Iris pigment epithelial cell (primary cell): ENCODE data around the gene BACH2.
A peak's percentile ranks its signal among the peaks of the same experiment; 100 is the strongest.
"Not testable (repeated sequence)": the region's sequence is repeated elsewhere in the genome, so short reads cannot be mapped to it uniquely, and the experiment has no call there.

Experiments
- DNase-seq: peaks from one replicate; pipeline ENCODE4 v3.0.0-alpha.2; 2011; ENCODE audit warnings: low read depth

The BACH2 gene

DNA sequence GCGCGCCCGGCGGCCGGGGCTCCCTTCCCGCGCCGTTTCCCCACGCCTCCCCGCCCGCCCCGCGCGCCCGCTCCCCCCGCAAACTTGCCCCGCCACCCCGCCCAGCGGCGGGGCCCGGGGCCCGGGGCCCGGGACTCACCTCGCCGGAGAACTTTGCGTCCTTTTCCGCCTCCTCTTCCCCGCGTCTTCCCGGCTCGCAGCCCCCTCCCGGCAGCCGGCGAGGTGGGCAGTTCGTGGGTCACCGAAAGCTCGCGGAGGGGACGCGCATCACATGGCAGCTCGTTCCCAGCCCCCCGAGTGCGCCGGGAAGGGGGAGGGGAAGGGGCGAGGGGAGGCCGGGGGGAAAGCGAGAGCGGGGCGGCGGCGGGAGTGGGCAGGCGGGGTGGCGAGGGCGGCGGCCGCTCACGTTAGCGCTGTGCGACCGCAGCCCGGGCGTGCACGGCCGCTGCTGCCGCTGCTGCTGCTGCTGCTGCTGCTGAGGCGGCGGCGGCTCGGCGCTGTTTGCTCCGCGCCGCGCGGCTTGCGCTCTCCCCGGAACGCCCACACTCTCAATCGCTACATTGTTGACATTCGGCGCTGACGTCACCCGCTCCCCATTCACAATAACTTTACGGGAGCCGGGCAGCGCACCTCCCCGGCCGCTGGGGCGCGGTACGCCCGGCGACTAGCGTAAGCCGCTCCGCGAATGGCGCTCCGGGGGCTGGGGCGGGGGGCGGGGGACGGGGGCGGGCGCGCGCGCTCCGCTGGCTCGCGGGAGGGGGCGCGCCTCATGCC is at the start of gene BACH2:
Gene BACH2 (minus strand): TSS at position 503 of the 774 bp plus-strand sequence. CDS start 287,999 bp downstream, outside the sequence.
- peak; percentile 92 for DNase-seq

DNA sequence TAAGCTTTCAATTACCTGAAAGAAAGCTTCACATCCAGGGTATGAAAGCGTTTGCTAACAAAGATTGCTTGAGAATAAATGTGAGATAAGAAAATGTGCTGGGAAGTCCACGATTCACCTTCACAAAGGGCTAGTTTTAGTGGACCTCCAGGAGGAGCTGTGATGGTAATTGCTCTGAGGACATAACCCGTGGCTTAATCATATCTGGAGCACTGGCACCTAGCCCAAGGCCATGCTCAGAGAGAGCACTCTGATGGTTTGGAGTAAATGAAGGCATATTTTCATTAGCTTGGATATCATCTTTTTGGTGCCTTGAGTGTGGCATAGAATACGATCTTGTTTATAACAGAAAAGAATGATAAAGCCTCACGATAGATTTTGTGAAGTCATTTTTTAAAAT is 46.9 kb upstream of the BACH2 start:
- peak; percentile 82 for DNase-seq

DNA sequence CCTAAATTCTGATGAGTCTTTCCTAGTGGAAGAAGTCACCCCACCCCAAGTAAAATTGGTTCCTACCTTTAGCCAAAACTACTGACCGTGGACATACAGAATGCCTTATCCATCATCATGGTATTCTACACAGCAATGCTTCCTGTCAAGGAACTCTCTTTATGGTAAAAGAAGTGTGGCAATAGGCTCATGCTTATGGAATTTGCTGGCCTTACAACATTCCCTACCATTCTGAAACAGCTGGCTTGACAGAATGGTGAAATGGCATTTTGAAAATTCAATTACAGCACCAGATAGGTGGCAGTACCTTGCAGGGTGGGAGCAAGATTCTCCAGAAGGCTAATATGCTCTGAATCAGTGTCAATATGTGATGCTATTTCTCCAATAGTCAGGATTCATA is 41.8 kb upstream of the BACH2 start:
- DNase-seq = peak; percentile 48

DNA sequence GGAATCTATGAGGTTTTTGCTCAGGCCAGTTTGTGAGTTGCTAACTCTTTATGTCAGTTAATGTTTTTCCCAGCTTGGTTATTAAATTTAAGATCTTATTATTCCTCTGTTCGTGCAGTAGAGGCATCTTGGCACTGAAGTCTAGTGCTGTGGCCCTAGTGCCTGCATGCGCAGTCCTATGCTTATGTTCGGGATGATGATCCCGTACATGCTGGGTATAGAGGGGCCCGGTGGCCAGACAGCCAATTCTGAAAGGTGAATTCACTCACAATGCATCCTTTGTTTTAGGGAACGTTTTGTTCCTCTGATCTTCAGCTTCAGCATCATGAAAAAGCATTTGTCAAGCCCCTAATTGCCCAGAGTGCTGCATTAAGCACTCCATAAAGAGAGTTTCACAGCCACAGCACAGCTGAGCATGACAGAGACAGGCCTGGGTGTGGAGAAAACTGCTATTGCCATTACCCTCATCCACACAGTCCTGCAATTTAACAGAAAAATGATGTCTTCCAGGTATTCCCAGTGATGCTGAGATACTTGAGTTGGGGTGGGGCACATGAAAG is 39.8 kb upstream of the BACH2 start:
- no peak for DNase-seq

DNA sequence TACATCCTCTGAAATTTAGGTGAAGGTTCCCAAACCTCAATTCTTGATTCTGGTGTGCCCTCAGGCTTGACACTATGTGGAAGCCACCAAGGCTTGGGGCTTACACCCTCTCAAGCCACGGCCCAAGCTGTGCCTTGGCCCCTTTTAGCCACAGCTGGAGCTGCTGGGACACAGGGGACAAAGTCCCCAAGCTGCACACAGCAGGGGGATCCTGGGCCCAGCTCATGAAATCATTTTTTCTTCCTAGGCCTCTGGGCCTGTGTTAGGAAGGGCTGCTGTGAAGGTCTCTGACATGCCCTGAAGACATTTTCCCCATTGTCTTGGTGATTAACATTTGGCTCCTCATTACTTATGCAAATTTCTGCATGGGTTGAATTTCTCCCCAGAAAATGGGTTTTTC is 37.3 kb upstream of the BACH2 start:
- no peak for DNase-seq

DNA sequence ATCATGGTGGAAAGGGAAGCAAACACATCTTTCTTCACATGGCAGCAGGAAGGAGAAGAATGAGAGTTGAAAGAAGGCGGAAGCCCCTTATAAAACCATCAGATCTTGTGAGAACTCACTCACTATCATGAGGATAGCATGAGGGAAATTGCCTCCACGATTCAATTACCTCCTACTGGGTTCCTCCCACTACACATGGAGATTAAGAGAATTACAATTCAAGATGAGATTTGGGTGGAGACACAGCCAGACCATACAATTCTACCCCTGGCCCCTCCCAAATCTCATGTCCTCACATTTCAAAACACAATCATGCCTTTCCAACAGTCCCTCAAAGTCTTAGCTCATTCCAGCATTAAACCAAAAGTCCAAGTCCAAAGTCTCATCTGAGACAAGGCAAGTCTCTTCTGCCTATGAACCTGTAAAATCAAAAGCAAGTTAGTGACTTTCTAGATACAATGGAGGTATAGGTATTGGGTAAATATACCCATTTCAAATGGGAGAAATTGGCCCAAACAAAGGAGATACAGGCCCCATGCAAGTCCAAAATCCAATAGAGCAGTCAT is 36.4 kb upstream of the BACH2 start:
- not testable (repeated sequence) for DNase-seq

DNA sequence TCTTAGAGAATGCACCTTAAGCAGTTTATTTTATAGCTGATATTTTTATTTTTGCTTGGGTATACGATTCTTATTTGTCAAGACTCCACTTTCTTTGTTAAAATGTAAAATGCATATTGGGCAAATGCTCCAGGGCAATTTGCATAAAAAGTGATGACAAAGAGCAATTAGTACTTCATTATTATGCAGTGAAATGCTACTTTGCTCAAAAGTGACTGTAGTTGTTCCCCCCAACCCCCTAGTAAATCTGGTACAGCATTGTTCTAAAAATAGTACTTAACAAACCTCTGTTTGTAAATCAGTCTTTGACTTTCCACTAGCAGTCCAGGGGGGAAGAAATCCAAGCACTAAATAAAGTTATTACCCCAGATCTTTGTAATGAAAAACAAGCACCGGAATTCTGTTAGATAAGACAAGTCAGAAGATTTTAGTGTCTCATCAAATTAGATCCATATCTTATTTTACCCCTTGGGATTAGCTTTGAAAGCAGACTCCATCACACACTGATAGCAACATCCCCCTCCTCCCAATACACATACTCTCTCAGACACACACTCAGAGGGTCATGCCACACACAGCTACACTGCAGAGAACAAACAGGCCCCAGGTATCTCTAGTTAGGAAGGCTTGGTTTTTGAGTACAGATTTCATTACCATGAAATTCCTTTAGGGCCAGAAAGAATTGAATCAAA is 32.9 kb upstream of the BACH2 start:
- no peak for DNase-seq

DNA sequence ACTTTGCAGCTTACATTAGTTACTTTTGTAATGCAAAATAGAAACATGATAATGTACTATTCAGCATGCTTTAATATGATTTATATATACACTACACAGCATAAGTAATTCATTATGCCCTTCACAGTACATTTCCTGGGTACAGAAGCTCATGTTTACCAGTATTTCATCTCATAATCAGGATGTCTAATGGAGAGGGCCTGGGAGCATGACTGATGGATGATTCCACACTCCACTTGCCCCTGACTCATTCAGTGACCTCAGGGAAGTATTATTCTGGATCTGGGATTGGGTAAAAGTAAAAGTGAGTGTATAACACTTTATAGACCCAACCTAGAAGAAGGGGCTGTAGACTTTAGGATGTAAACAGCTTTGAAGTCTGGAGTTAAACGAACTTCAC is 31.4 kb upstream of the BACH2 start:
- DNase-seq = peak; percentile 33

DNA sequence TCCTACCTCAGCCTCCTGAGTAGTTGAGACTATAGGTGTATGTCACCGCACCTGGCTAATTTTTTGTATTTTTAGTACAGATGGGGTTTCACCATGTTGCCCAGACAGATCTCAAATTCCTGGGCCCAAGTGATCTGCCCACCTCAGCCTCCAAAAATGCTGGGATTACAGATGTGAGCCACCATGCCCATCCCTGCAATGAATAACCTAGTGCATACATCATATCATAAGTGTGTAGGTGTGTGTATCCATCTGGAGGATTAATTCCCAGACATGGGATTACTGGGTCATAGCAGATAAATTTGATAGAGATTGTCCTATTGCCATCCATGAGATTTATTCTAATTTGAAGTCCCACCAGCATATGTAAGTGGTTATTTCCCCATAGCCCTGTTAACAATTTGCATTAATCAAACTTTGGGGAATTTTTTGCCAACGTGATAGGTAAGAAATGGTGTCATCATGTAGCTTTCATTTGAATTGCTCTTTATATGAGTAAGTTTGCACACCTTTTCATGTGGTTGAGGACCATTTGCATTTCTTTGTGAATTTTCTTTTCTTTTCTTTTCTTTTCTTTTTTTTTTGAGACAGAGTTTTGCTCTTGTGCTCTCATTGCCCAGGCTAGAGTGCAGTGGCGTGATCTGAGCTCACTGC is 29.9 kb upstream of the BACH2 start:
- DNase-seq = no peak

DNA sequence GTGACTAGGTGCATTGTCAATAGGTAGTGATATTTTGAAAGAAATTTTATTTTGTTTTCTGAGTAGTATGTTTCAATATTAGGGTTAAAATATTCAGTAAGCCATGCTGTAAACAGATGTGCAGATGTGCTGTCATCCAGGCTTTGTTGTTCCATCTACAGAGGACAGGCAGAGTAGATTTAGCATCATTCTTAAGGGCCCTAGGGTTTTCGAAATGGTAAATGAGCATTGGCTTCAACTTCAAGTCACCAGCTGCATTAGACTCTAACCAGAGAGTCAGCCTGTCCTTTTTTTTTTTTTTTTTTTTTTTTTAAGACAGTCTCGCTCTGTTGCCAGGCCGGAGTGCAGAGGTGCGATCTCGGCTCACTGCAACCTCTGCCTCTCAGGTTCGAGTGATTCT is 27.1 kb upstream of the BACH2 start:
- DNase-seq = no peak

DNA sequence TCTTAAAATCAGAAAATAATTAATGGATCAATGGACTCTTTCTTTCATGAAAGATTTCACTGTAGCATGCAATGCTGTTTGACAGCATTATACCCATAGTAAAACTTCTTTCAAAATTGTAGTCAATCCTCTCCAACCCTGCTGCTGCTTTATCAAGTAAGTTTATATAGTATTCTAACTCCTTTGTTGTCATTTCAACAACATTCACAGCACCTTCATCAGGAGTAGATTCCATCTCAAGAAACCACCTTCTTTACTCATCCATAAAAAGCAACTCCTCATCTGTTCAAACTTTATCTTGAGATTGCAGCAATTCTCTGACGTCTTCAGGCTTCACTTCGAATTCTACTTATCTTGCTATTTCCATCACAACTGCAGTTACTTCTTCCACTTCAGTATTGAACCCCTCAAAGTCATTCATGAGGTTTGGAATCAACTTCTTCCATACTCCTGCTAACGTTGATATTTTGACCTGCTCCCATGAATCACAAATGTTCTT is 26.4 kb upstream of the BACH2 start:
- DNase-seq = no peak

DNA sequence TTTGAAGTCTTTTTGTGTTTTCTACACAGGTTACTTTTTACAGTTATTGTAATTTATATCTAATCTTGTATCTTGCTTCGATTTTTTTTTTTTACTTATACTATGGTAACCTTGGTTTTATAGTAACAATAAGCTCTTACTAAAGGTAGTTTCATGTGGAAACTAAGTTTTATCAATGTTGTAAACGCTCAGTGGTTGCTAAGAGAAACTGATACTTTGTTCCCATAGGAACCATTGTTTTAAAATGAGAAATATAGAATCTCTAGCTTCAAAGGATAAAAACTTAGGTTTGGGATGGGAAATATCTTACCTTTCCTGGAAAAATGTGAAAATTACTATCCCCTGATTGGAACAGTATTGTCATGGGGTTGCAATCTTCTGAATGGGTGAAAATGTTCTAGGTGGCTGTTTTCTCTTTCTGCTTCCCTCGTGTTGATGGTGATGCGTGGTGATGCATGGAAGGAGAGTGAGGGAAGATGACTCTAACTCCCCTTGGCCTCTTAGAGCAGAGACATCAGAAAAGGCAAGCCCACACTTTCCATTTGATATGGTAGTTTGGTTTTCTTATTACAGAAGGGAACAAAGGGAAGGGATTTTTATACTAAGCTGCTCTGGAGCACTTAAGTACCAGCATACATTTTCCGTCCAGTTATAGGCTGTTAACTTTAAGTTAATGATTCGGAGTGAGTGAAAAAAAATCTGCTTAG is 23.5 kb upstream of the BACH2 start:
- no peak for DNase-seq

DNA sequence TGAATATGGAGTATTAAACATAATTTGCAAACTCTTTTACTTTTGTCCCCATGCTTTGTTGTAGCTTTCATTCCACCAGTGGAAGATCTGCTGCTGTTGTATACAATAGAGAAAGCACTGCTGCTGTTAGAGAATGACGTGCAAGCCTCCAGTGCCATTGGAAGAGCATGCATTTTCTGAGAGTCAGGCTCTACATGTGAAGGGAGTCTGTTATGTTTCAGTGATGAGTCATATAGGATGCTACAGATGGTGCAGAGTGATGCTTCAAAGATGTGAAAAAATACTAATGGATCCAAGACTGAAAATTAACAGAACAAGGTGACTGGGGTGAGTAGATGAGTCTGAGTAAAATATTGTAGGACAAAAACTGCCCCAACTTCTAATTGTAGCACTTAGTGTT is 22.4 kb upstream of the BACH2 start:
- DNase-seq = peak; percentile 39

DNA sequence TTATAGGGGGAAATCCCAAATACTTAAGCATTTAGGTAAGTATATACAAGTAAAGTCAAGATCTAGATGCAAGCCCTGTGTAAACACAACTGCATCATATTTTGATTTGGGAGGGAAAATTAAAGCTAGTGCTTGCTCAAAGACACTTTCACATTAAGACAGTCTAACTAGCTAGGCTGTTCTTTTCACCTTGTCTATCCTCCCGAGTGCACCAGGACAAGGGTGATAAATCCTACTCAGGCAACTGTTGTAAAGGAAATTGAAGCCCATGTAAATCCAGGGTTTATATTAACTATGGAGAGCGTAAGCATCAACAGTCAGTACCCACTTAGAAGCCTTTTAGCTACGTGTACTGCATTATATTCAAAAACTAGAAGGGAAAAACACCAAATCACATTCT is 19.3 kb upstream of the BACH2 start:
- no peak for DNase-seq

DNA sequence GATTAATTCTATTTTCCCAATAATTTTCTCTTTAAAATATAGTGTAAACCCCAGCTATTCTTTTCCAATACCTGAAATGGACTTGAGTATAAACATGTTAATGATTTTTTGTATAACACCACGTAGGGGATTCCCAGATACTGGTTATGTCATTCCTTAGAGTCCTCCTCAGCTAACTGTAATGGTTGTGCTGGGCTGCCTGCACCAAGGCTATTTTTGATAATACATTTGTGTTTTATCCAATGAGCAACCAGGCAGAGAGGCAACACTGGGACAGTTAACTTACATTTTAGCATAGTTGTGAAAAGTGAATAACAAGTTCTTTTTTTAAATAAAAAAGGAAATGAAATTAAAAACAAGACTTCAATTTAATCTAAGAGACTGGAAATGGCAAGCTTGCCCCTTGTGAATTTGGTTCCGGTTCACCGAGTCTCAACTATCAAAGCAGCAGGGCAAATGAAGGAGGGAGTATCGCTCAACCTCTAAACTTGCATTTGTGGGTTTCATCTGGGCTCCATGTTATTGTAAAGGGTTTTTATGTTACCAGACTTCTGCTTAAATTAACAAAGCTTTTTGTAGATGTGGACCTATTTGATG is 18.8 kb upstream of the BACH2 start:
- no peak for DNase-seq

DNA sequence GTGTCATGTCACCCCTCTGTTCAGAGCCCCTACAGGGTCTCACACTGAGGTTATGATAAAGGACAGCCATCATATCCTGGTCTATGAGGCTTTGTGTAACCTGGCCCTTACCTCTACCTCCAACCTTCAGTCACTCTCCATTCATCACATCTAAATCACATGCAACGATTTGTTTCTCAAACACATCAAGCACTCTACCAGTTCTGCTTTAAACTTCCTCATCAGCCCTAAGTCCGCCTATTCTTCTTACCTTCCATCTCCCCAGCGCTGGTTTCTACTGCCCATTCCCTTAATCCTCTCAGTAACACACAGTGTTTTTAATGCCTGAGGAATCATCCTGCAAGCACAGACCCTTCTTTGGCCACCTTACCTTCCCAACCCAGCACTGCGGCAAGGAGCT is 17.9 kb upstream of the BACH2 start:
- no peak for DNase-seq

DNA sequence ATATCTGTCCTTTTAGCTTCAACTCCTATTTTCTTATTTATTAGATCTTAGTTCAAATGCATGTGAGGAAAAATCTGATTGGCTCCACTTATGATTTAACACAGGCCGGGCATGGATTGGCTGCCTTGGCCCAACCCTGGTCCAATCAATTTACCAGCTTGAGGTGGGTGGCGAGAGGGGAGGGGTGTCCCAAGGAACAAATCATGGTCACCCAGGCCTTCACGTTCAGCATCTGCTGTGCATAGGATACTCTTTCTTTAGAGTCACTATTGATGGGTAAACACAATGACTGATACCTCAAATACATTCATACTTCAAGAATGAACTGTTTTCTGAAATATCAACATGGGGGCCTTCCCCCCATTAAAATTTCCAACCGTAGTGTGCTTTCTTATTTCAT is 14.9 kb upstream of the BACH2 start:
- DNase-seq = no peak

DNA sequence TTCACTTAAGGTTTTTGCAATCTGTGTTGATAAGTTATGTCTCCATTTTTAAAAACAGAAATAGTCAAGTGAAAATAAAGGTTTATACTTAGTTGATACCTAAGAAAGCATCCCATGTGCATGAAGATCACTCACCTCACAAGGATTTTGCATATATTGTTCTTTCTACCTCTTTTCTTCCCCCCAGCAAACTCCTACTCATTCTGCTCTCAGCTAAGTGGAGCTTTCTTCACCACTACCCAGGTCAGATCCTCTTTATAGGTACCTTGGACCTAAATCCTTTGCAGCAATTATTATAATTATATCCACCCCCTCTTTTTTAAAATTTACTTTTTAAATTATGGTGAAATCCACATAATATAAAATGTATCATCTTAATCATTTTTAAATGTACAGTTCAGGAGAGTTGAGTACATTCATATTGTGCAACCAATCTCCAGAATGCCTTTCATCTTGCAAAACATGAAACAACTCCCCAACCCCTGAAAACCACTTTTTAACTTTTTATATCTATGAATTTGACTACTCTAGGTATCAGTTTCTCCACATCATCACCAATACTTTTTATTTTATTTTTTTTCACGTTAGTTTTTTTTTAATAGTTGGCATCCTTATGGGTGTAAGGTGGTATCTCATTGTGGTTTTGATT is 9.3 kb upstream of the BACH2 start:
- no peak for DNase-seq

DNA sequence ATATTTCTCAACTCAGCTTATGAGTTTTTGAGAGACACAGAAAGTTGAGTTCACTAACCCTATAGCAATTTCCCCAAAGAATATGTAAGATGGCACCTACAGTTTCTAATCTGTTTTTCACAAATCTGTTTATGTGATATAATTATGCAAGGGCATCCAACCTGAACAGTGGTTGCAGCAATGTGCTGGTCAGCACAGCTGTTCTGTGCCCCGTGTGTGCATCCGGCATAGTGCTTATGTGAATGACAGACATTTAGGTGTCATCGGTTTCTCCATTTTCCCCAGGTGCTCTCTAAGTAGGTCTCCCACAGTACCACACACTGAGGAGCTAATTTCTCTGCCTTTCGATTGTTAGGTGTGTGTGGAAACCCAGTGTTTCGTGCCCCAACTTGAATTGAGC is 7.7 kb upstream of the BACH2 start:
- DNase-seq = no peak

DNA sequence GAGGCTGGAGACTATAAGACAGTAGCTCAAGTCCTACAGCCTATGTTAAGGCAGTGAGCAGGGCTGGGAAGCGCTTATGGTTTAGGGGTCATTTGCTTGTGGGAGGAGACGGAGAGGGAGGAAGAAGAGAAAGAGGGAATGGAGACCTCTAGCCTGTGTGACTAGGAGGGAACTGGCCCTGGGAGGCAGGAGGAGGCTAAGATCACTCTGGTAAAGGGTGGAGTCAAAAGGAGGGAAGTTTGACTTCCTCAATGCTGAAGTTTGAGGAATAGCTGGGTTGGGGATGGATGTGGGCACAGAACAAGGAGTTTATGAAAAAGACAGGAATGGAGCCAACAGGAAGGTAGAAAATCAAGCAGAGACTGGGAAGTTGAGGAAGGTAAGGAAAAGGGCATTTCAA is 6.4 kb upstream of the BACH2 start:
- no peak for DNase-seq

DNA sequence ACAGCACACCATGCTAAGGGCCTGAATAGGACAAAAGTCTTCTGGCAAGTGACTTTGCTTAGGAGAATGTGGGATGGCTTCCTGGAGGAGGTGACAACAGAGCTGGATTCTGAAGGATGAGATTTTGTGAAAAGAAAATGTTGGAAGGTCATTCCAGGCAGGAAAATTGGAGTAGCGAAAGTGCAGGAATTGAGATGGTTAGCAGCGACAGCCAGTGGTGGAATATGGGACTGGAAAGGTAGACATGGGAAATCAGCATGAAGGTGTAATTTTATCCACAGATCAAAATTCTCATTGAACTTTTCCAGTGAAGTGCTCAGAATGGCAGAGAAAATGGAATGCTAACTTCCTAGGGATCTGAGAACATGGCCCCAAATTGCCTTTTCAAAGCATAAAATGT is 5.7 kb upstream of the BACH2 start:
- no peak for DNase-seq
